Measurements from ENCODE around the gene YWHAE.
"Not testable (repeated sequence)": the region's sequence is repeated elsewhere in the genome, so short reads cannot be mapped to it uniquely, and the experiment has no call there.

YWHAE gene

GRCh38 chr17:1412185-1413110 lies 12.4 kb upstream of the YWHAE start:
- DNase-seq: no peak

GRCh38 chr17:1402262-1402586 lies 2.2 kb upstream of the YWHAE start:
- DNase-seq: no peak

- DNase-seq: peak; percentile 62
These were observed 917 bp downstream of the YWHAE start for GRCh38 chr17:1398931-1399678.

GRCh38 chr17:1398028-1398427 lies 2.0 kb downstream of the YWHAE start:
- peak; percentile 42 for DNase-seq

- DNase-seq: not testable (repeated sequence)
These were observed 4.0 kb downstream of the YWHAE start for GRCh38 chr17:1395876-1396665.

GRCh38 chr17:1391577-1391976 lies 8.4 kb downstream of the YWHAE start:
- no peak for DNase-seq

GRCh38 chr17:1390432-1391367 lies 9.3 kb downstream of the YWHAE start:
- DNase-seq: no peak

- not testable (repeated sequence) for DNase-seq
These were observed 12.4 kb downstream of the YWHAE start for GRCh38 chr17:1387490-1388227.

GRCh38 chr17:1386675-1387190 lies 13.3 kb downstream of the YWHAE start:
- DNase-seq: not testable (repeated sequence)

GRCh38 chr17:1386265-1386664 lies 13.8 kb downstream of the YWHAE start:
- no peak for DNase-seq

GRCh38 chr17:1385861-1386260 lies 14.2 kb downstream of the YWHAE start:
- no peak for DNase-seq

- DNase-seq: no peak
These were observed 15.1 kb downstream of the YWHAE start for GRCh38 chr17:1384905-1385435.

GRCh38 chr17:1379930-1380313 lies 20.1 kb downstream of the YWHAE start:
- no peak for DNase-seq

- DNase-seq: no peak
These were observed 20.7 kb downstream of the YWHAE start for GRCh38 chr17:1379208-1379929.

- DNase-seq: not testable (repeated sequence)
These were observed 21.6 kb downstream of the YWHAE start for GRCh38 chr17:1378476-1378860.

GRCh38 chr17:1377334-1377733 lies 22.7 kb downstream of the YWHAE start:
- DNase-seq: no peak

- no peak for DNase-seq
These were observed 24.0 kb downstream of the YWHAE start for GRCh38 chr17:1376061-1376460.

GRCh38 chr17:1375615-1376014 lies 24.4 kb downstream of the YWHAE start:
- no peak for DNase-seq

GRCh38 chr17:1374431-1375177 lies 25.4 kb downstream of the YWHAE start:
- DNase-seq: no peak

All from NCI-H82 (cell line).